ENCODE results near the gene TNNI2. TPM values are rescaled to one million over a fixed set of nuclear protein-coding genes. Genes with fewer than 3 reads are reported as not detected.

Gene TNNI2
- total and polyA plus RNA-seq, 2 donors (not counting 3 experiments of a cell fraction or from before 2014, with no cell fraction given) = not detected

GRCh38 chr11:1827931-1828330 lies 10.8 kb upstream of the TNNI2 start:
- H3K9me3 ChIP-seq (replicated peaks; ENCODE audit: control insufficient read depth, insufficient read depth, low read length) = no peaks in the 10 kb centered on the region
- H3K79me2 ChIP-seq (ENCODE audit: control insufficient read depth, insufficient read depth, low read length) = no peaks in the 10 kb centered on the region
- dilution Hi-C loops (cut with MboI; ENCODE audit: extremely low pct_ligation_motif_present, low sequenced_read_pairs) (no loop called here), intact Hi-C loops (cut with micrococcal nuclease) (no loop called here)
- CTCF ChIA-PET = interaction anchor here (0.9 to 5.4 kb wide), 7 partner anchors 54 to 175 kb away, joined by 3 to 50 read pairs (median 6); no protein-coding TSS in a partner anchor
- POLR2A ChIA-PET = no interaction called here
- no peak overlapping the region for H3K4me3 ChIP-seq (replicated peaks in 1 of 3; ENCODE audit: insufficient read depth in 1 of 3, low read depth in 1 of 3, low read length in 3 of 3)
- H3K4me2 ChIP-seq (ENCODE audit: insufficient read depth, low read length) = no peak overlapping the region
- no peaks in the 10 kb centered on the region for H3K36me3 ChIP-seq (ENCODE audit: control insufficient read depth in 2 of 2, extremely low read depth in 1 of 2, insufficient read depth in 2 of 2, low read length in 2 of 2)
- no peaks in the 10 kb centered on the region for H3K27me3 ChIP-seq (ENCODE audit: control insufficient read depth in 2 of 2, insufficient read depth in 2 of 2, low read length in 2 of 2)
- H3K9ac ChIP-seq (replicated peaks; ENCODE audit: extremely low read depth, insufficient read depth, low read length) = no peak overlapping the region
- H4K20me1 ChIP-seq (replicated peaks; ENCODE audit: control insufficient read depth, extremely low read depth, insufficient read depth, low read length) = no peaks in the 10 kb centered on the region
- no peaks in the 10 kb centered on the region for H3K9me1 ChIP-seq (replicated peaks; ENCODE audit: control insufficient read depth, extremely low read depth, insufficient read depth, low read length)
- no peak overlapping the region for H3K27ac ChIP-seq (ENCODE audit: insufficient read depth, low read depth, low read length)
- no peak for TF ChIP-seq EZH2 (IDR thresholded peaks at IDR 0.05; ENCODE audit: borderline replicate concordance, low read depth, low read length, severe bottlenecking)
- no peak for TF ChIP-seq JUN (IDR thresholded peaks at IDR 0.05; ENCODE audit: borderline replicate concordance, insufficient read depth, insufficient read length, low read depth)
- TF ChIP-seq POLR2A (IDR thresholded peaks at IDR 0.05; ENCODE audit: low read depth, low read length) = no peak
- no peak for TF ChIP-seq MAX (IDR thresholded peaks at IDR 0.05; ENCODE audit: insufficient read depth, insufficient read length)
- no peak for TF ChIP-seq MYC (IDR thresholded peaks at IDR 0.05; ENCODE audit: low read depth, low read length)
- no peak for TF ChIP-seq CTCF (IDR thresholded peaks at IDR 0.05; ENCODE audit: extremely low read depth in 1 of 2, insufficient read depth in 1 of 2, low read depth in 1 of 2, low read length in 2 of 2)
- no peak for TF ChIP-seq GATA2 (IDR thresholded peaks at IDR 0.05; ENCODE audit: insufficient read depth, insufficient read length, low read depth, low read length)
- H2AFZ ChIP-seq (ENCODE audit: low read depth, low read length) = no peak overlapping the region
- no TSS peak for BruUV-seq (replicated peaks)
- no peak for DNase-seq (ENCODE audit: low read depth, low spot score)
- H3K4me1 ChIP-seq (ENCODE audit: control insufficient read depth, extremely low read depth, insufficient read depth, low read length) = peaks cover 3% of the 10 kb centered on the region
- FAIRE-seq = no peak
